ENCODE data around the gene FOXA3. TPM values are rescaled to one million over a fixed set of nuclear protein-coding genes. Genes with fewer than 3 reads are reported as not detected.

FOXA3 gene
- total RNA-seq, 1 donor from 2014 or later: 0.59 TPM

- no peaks in the 10 kb centered on the region for H3K4me1 ChIP-seq (ENCODE audit: insufficient read depth, low read length)
- H3K27me3 ChIP-seq (ENCODE audit: insufficient read depth, low read length): no peaks in the 10 kb centered on the region
- H3K27ac Mint-ChIP-seq (ENCODE audit: unreplicated experiment): no peak overlapping the region
- no peaks in the 10 kb centered on the region for H3K4me1 Mint-ChIP-seq (ENCODE audit: low read depth, unreplicated experiment)
- no peak overlapping the region for H2AFZ ChIP-seq (ENCODE audit: low read depth, low read length)
- no peak overlapping the region for H3K27ac ChIP-seq (ENCODE audit: low read depth, low read length)
- H3K4me3 ChIP-seq (ENCODE audit: insufficient read depth, low read depth, low read length): no peak overlapping the region
- no peak for TF ChIP-seq EZH2 (IDR thresholded peaks at IDR 0.05; ENCODE audit: insufficient read depth, low read length)
- no peak for TF ChIP-seq CTCF (IDR thresholded peaks at IDR 0.05; ENCODE audit: insufficient read depth, low read depth, low read length)
- H3K36me3 ChIP-seq (ENCODE audit: insufficient read depth, low read length): peaks cover 20% of the 10 kb centered on the region
- no peak overlapping the region for H3K4me2 ChIP-seq (ENCODE audit: low read length)
- H4K20me1 ChIP-seq (ENCODE audit: insufficient read depth, low read length): peaks cover 4% of the 10 kb centered on the region
- H3K79me2 ChIP-seq (ENCODE audit: insufficient read depth, low read length): no peaks in the 10 kb centered on the region
- DNase-seq (ENCODE audit: low read depth): no peak
- no peaks in the 10 kb centered on the region for H3K9me3 Mint-ChIP-seq (ENCODE audit: unreplicated experiment)
- no peaks in the 10 kb centered on the region for H3K27me3 Mint-ChIP-seq (ENCODE audit: low read depth, unreplicated experiment)
- peaks cover 13% of the 10 kb centered on the region for H3K36me3 Mint-ChIP-seq (ENCODE audit: low read depth, unreplicated experiment)
- H3K9ac ChIP-seq (ENCODE audit: low read length): no peak overlapping the region
- no peak overlapping the region for H3K4me3 Mint-ChIP-seq (ENCODE audit: unreplicated experiment)
- no peak for FAIRE-seq
- no peaks in the 10 kb centered on the region for H3K9me3 ChIP-seq (ENCODE audit: insufficient read depth, low read depth, low read length)
Observed at GRCh38 chr19:45822716-45823115, 41.4 kb upstream of the FOXA3 start.

- no peak for DNase-seq (ENCODE audit: low read depth)
- Histone ChIP-seq H3K27ac (ENCODE audit: low read depth, low read length) (no peak overlapping the region), H3K9me3 (ENCODE audit: insufficient read depth, low read depth, low read length) (no peaks in the 10 kb centered on the region), H3K79me2 (ENCODE audit: insufficient read depth, low read length) (no peaks in the 10 kb centered on the region), H3K4me1 (ENCODE audit: insufficient read depth, low read length) (no peaks in the 10 kb centered on the region), H3K4me3 (ENCODE audit: insufficient read depth, low read depth, low read length) (no peak overlapping the region), H3K36me3 (ENCODE audit: insufficient read depth, low read length) (peaks cover 23% of the 10 kb centered on the region), H2AFZ (ENCODE audit: low read depth, low read length) (no peak overlapping the region), H3K9ac (ENCODE audit: low read length) (no peak overlapping the region), H3K4me2 (ENCODE audit: low read length) (no peak overlapping the region), H3K27me3 (ENCODE audit: insufficient read depth, low read length) (no peaks in the 10 kb centered on the region), H4K20me1 (ENCODE audit: insufficient read depth, low read length) (no peaks in the 10 kb centered on the region)
- H3K4me1 Mint-ChIP-seq (ENCODE audit: low read depth, unreplicated experiment): no peaks in the 10 kb centered on the region
- no peaks in the 10 kb centered on the region for H3K27me3 Mint-ChIP-seq (ENCODE audit: low read depth, unreplicated experiment)
- peaks cover 13% of the 10 kb centered on the region for H3K36me3 Mint-ChIP-seq (ENCODE audit: low read depth, unreplicated experiment)
- TF ChIP-seq EZH2 (IDR thresholded peaks at IDR 0.05; ENCODE audit: insufficient read depth, low read length): no peak
- TF ChIP-seq CTCF (IDR thresholded peaks at IDR 0.05; ENCODE audit: insufficient read depth, low read depth, low read length): no peak
- no peak overlapping the region for H3K27ac Mint-ChIP-seq (ENCODE audit: unreplicated experiment)
- H3K4me3 Mint-ChIP-seq (ENCODE audit: unreplicated experiment): no peak overlapping the region
- H3K9me3 Mint-ChIP-seq (ENCODE audit: unreplicated experiment): no peaks in the 10 kb centered on the region
- no peak for FAIRE-seq
Observed at GRCh38 chr19:45823182-45823581, 40.9 kb upstream of the FOXA3 start.

- peak; percentile 39 for DNase-seq (ENCODE audit: low read depth)
- no peaks in the 10 kb centered on the region for H3K79me2 ChIP-seq (ENCODE audit: insufficient read depth, low read length)
- no peaks in the 10 kb centered on the region for H3K9me3 Mint-ChIP-seq (ENCODE audit: unreplicated experiment)
- peaks cover 18% of the 10 kb centered on the region for H3K36me3 Mint-ChIP-seq (ENCODE audit: low read depth, unreplicated experiment)
- H3K4me2 ChIP-seq (ENCODE audit: low read length): no peak overlapping the region
- no peaks in the 10 kb centered on the region for H3K27me3 ChIP-seq (ENCODE audit: insufficient read depth, low read length)
- H3K27ac ChIP-seq (ENCODE audit: low read depth, low read length): no peak overlapping the region
- no peaks in the 10 kb centered on the region for H3K4me1 Mint-ChIP-seq (ENCODE audit: low read depth, unreplicated experiment)
- no peak overlapping the region for H3K4me3 Mint-ChIP-seq (ENCODE audit: unreplicated experiment)
- no peak overlapping the region for H3K4me3 ChIP-seq (ENCODE audit: insufficient read depth, low read depth, low read length)
- H3K4me1 ChIP-seq (ENCODE audit: insufficient read depth, low read length): no peaks in the 10 kb centered on the region
- no peak for TF ChIP-seq CTCF (IDR thresholded peaks at IDR 0.05; ENCODE audit: insufficient read depth, low read depth, low read length)
- TF ChIP-seq EZH2 (IDR thresholded peaks at IDR 0.05; ENCODE audit: insufficient read depth, low read length): no peak
- H3K36me3 ChIP-seq (ENCODE audit: insufficient read depth, low read length): peaks cover 26% of the 10 kb centered on the region
- no peak overlapping the region for H3K9ac ChIP-seq (ENCODE audit: low read length)
- peaks cover 3% of the 10 kb centered on the region for H4K20me1 ChIP-seq (ENCODE audit: insufficient read depth, low read length)
- no peak overlapping the region for H2AFZ ChIP-seq (ENCODE audit: low read depth, low read length)
- no peaks in the 10 kb centered on the region for H3K27me3 Mint-ChIP-seq (ENCODE audit: low read depth, unreplicated experiment)
- no peak for FAIRE-seq
- H3K9me3 ChIP-seq (ENCODE audit: insufficient read depth, low read depth, low read length): no peaks in the 10 kb centered on the region
- H3K27ac Mint-ChIP-seq (ENCODE audit: unreplicated experiment): no peak overlapping the region
Observed at GRCh38 chr19:45824041-45824471, 40.1 kb upstream of the FOXA3 start.
